Kidney (tissue), 14 donors: ENCODE results near the gene CCT8. TPM values are rescaled to one million over a fixed set of nuclear protein-coding genes. Genes with fewer than 3 reads are reported as not detected.
"Not testable (repeated sequence)": the region's sequence is repeated elsewhere in the genome, so short reads cannot be mapped to it uniquely, and the experiment has no call there.

Experiments used
- DNase-seq, 5 donors: peaks; one replicate each; pipeline ENCODE4 v3.0.0-alpha.2; 2013 to 2020
- FAIRE-seq: peaks from 2 replicates; lab custom pipeline; 2012; peaks lifted over from hg19 to GRCh38; lab: Jason Lieb, UNC
- H3K27ac ChIP-seq, 2 donors: one replicate each; pipeline ENCODE4 v1.7.0; 2013; ENCODE audit warnings: low read depth in 2 of 2, low read length in 2 of 2, inconsistent platforms in 1 of 2
- H3K27me3 ChIP-seq: one replicate; pipeline ENCODE4 v1.7.1; 2013; ENCODE audit warnings: low read length, inconsistent platforms; ENCODE audit not compliant: control insufficient read depth, insufficient read depth
- H3K36me3 ChIP-seq, 3 donors: one replicate each; pipeline versions ENCODE4 v1.7.0 to v1.7.1; 2013; ENCODE audit warnings: low read length in 3 of 3, control low read depth in 1 of 3, inconsistent platforms in 1 of 3; ENCODE audit not compliant: insufficient read depth in 3 of 3, control insufficient read depth in 2 of 3
- H3K4me1 ChIP-seq, 3 donors: one replicate each; pipeline versions ENCODE4 v1.7.0 to v1.7.1; 2013; ENCODE audit warnings: low read length in 3 of 3, inconsistent platforms in 1 of 3, low read depth in 1 of 3; ENCODE audit not compliant: control insufficient read depth in 2 of 3, insufficient read depth in 2 of 3
- H3K4me3 ChIP-seq, 3 donors: one replicate each; pipeline versions ENCODE4 v1.7.0 to v1.8.1; 2013; ENCODE audit warnings: low read length in 3 of 3, control low read depth in 1 of 3, inconsistent platforms in 1 of 3
- H3K9ac ChIP-seq, 3 donors: one replicate each; pipeline versions ENCODE4 v1.7.0 to v1.7.1; 2013; ENCODE audit warnings: low read length in 3 of 3, control low read depth in 1 of 3, inconsistent platforms in 1 of 3
- H3K9me3 ChIP-seq, 3 donors: one replicate each; pipeline versions ENCODE4 v1.7.0 to v1.7.1; 2013; ENCODE audit warnings: low read length in 3 of 3, control low read depth in 1 of 3, inconsistent platforms in 1 of 3; ENCODE audit not compliant: control insufficient read depth in 2 of 3, insufficient read depth in 1 of 3
- intact Hi-C: fragments of 100-400 bp; cut with DNase I; formaldehyde crosslinking; loops from one replicate; pipeline ENCODE4 v1.11.1; 2022
- polyA plus RNA-seq: library from polyadenylated mRNA; stranded (reverse); fragments of 350-450 nt; fragmentation: Illumina TruSeq; extraction: RNeasy Lipid Tissue Mini Kit (QIAGEN cat#74804); gene quantifications from one replicate; pipeline ENCODE4 v1.2.3, GENCODE V29; 2014; ENCODE audit warnings: low read depth, low replicate concordance; ENCODE audit not compliant: insufficient read depth
- total RNA-seq: library from RNA; stranded (reverse); fragmentation: NEBNext Ultra II Directional; extraction: Animal tissue kit (Norgen Biotek cat#: 25700); gene quantifications from one replicate; pipeline ENCODE4 v1.2.1, GENCODE V29; 2021
- TF ChIP-seq, protein P1 (sequence below): IDR thresholded peaks from 3 replicates; pipeline ENCODE4 v1.5.1; 2012; ENCODE audit warnings: mild to moderate bottlenecking, moderate library complexity, borderline replicate concordance; ENCODE audit not compliant: insufficient read depth; ENCODE audit errors: extremely low read depth
- donor health status: control.
- donor health status: control.
- donor health status: control.
- donor health status: control.
- donor health status: control.
- donor health status: DM: yes; HTN: yes; CAD: no.
- donor health status: Normal renal cell carcinoma (clear cell type).

Gene CCT8
- total and polyA plus RNA-seq, 2 donors from 2014 or later = 101 to 119 TPM

DNA sequence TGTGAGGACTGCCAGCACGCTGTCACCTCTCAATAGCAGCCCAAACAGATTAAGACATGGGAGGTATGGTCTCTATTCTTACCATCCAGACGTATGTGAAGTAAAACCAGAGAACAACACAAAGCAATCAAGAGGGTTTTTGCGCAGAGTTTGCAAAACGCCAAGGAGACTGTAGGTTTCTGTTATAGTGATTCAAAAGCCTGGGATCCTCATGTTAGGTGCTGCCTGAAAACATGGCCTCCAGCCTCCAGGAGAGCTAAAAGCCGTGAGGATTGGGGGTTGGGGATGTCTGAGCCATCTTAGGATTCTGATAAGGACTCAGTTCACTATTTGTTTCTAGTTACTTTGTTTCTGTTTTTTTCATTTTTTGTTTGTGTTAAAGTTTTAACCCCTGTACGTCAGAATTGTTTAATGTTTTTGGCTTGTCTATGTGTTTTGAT lies 4.2 kb upstream of the CCT8 start:
- Histone ChIP-seq H3K36me3 (no peaks in the 10 kb centered on the region), H3K27me3 (no peaks in the 10 kb centered on the region), H3K4me1 (peaks cover 0 to 8% (median 8%) of the 10 kb centered on the region in 3 donors), H3K9me3 (no peaks in the 10 kb centered on the region), H3K27ac (peak overlapping the region; percentile 73 to 91), H3K9ac (peak overlapping the region; percentile 63 to 72 (median 68)), H3K4me3 (peak overlapping the region; percentile 59 to 75 (median 73))
- intact Hi-C loops = no loop called here
- no peak for FAIRE-seq
- peak in 3 of 5 donors; percentile 26 to 76 (median 75) for DNase-seq
- TF ChIP-seq, protein P1, sequence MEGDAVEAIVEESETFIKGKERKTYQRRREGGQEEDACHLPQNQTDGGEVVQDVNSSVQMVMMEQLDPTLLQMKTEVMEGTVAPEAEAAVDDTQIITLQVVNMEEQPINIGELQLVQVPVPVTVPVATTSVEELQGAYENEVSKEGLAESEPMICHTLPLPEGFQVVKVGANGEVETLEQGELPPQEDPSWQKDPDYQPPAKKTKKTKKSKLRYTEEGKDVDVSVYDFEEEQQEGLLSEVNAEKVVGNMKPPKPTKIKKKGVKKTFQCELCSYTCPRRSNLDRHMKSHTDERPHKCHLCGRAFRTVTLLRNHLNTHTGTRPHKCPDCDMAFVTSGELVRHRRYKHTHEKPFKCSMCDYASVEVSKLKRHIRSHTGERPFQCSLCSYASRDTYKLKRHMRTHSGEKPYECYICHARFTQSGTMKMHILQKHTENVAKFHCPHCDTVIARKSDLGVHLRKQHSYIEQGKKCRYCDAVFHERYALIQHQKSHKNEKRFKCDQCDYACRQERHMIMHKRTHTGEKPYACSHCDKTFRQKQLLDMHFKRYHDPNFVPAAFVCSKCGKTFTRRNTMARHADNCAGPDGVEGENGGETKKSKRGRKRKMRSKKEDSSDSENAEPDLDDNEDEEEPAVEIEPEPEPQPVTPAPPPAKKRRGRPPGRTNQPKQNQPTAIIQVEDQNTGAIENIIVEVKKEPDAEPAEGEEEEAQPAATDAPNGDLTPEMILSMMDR = no peak

DNA sequence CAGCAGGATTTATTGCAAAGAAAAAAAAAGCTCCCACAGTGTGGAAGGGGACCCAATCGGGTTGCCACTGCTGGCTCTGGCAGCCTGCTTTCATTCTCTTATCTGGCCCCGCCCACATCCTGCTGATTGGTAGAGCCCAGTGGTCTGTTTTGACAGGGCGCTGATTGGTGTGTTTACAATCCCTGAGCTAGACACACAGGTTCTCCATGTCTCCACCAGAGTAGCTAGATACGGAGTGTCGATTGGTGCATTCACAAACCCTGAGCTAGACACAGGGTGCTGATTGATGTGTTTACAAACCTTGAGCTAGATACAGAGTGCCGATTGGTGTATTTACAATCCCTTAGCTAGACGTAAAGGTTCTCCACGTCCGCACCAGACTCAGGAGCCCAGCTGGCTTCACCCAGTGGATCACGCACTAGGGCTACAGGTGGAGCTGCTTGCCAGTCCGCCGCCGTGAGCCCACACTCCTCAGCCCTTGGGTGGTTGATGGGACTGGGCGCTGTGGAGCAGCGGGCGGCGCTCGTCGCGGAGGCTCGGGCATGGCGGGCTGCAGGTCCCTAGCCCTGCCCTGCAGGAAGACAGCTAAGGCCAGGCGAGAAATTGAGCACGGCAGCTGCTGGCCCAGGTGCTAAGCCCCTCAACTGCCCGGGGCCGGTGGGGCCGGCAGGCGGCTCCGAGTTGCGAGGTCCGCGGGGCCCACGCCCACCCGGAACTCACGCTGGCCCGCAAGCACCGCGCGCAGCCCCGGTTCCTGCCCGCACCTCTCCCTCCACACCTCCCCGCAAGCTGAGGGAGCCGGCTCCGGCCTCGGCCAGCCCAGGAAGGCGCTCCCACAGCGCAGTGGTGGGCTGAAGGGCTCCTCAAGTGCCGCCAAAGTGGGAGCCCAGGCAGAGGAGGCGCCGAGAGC lies 3.5 kb upstream of the CCT8 start:
- H3K9me3 ChIP-seq, H3K36me3 ChIP-seq, H3K27me3 ChIP-seq, FAIRE-seq, intact Hi-C loops: not testable (repeated sequence)
- Histone ChIP-seq H3K4me1 (peaks cover 0 to 15% (median 13%) of the 10 kb centered on the region in 3 donors), H3K27ac (peak overlapping the region; percentile 73 to 91), H3K4me3 (peak overlapping the region; percentile 59 to 75 (median 73)), H3K9ac (peak overlapping the region in 2 of 3 donors; percentile 68 to 72)
- DNase-seq = peak; percentile 56 to 89 (median 71)

- FAIRE-seq (no peak), DNase-seq (no peak)
- no peak overlapping the region for H3K4me3 ChIP-seq
Observed at GRCh38 chr21:29075706-29076466, 2.4 kb upstream of the CCT8 start.

More at GRCh38 chr21:29075706-29076466, 2.4 kb upstream of the CCT8 start:
- H3K27me3 ChIP-seq = no peaks in the 10 kb centered on the region
- intact Hi-C loops = no loop called here
- peaks cover 0 to 23% (median 20%) of the 10 kb centered on the region in 3 donors for H3K4me1 ChIP-seq
- peak overlapping the region in 1 of 2 donors; percentile 43 for H3K27ac ChIP-seq
- TF ChIP-seq, protein P1 = no peak
- H3K9me3 ChIP-seq = no peaks in the 10 kb centered on the region
- no peak overlapping the region for H3K9ac ChIP-seq
- H3K36me3 ChIP-seq = no peaks in the 10 kb centered on the region
